RKO (cell line): ENCODE results near the gene PTTG1IP.
A peak's percentile ranks its signal among the peaks of the same experiment; 100 is the strongest.
"Not testable (repeated sequence)": the region's sequence is repeated elsewhere in the genome, so short reads cannot be mapped to it uniquely, and the experiment has no call there.

Experiments used
- DNase-seq: peaks from one replicate; pipeline ENCODE4 v3.0.0-alpha.2; 2016; ENCODE audit warnings: low spot score

PTTG1IP gene

GRCh38 chr21:44873356-44874239 is at the start of gene PTTG1IP:
PTTG1IP (minus strand) TSS chr21:44873690; CDS start chr21:44873616, 74 bp downstream.
- peak; percentile 94 for DNase-seq

GRCh38 chr21:44921928-44922327 is 48.4 kb upstream of the PTTG1IP start:
- DNase-seq: no peak

GRCh38 chr21:44920694-44921604 is 47.5 kb upstream of the PTTG1IP start, which contains the start of gene ITGB2:
ITGB2 (minus strand) TSS chr21:44920899; CDS start chr21:44910782, 10,117 bp downstream.
- no peak for DNase-seq

GRCh38 chr21:44919913-44920693 is 46.6 kb upstream of the PTTG1IP start:
- no peak for DNase-seq

- no peak for DNase-seq
These were observed 45.8 kb upstream of the PTTG1IP start for GRCh38 chr21:44919111-44919912.

- no peak for DNase-seq
These were observed 45.1 kb upstream of the PTTG1IP start for GRCh38 chr21:44918581-44919033.

GRCh38 chr21:44918107-44918470 is 44.6 kb upstream of the PTTG1IP start:
- DNase-seq: no peak

GRCh38 chr21:44917446-44918106 is 44.1 kb upstream of the PTTG1IP start:
- no peak for DNase-seq

GRCh38 chr21:44916965-44917364 is 43.5 kb upstream of the PTTG1IP start:
- no peak for DNase-seq

GRCh38 chr21:44914176-44914874 is 40.8 kb upstream of the PTTG1IP start:
- no peak for DNase-seq

GRCh38 chr21:44913425-44914175 is 40.1 kb upstream of the PTTG1IP start:
- no peak for DNase-seq

- DNase-seq: not testable (repeated sequence)
These were observed 39.3 kb upstream of the PTTG1IP start for GRCh38 chr21:44912506-44913412.

- DNase-seq: no peak
These were observed 38.6 kb upstream of the PTTG1IP start for GRCh38 chr21:44912158-44912473.

- DNase-seq: no peak
These were observed 38.1 kb upstream of the PTTG1IP start for GRCh38 chr21:44911384-44912157.

GRCh38 chr21:44911068-44911383 is 37.5 kb upstream of the PTTG1IP start:
- DNase-seq: no peak

- no peak for DNase-seq
These were observed 37.0 kb upstream of the PTTG1IP start for GRCh38 chr21:44910229-44911067.

- no peak for DNase-seq
These were observed 36.2 kb upstream of the PTTG1IP start for GRCh38 chr21:44909719-44910118.
